PC-3 (cell line): ENCODE results near the gene DYNLRB2.
A peak's percentile ranks its signal among the peaks of the same experiment; 100 is the strongest.

Experiments used
- EZH2phosphoT487 ChIP-seq: fragments of 300-600 bp; sonication (generic); IDR thresholded peaks from 2 replicates; pipeline ENCODE4 v1.6.1; 2018; ENCODE audit warnings: mild to moderate bottlenecking, antibody characterized with exemption, low read length, borderline replicate concordance
- TF ChIP-seq, protein P1 (sequence below): fragments of 300-600 bp; sonication (generic); conservative IDR thresholded peaks from 2 replicates; pipeline ENCODE4 v1.5.1; 2017; ENCODE audit warnings: antibody characterized with exemption, low read depth, mild to moderate bottlenecking, low read length

DNA sequence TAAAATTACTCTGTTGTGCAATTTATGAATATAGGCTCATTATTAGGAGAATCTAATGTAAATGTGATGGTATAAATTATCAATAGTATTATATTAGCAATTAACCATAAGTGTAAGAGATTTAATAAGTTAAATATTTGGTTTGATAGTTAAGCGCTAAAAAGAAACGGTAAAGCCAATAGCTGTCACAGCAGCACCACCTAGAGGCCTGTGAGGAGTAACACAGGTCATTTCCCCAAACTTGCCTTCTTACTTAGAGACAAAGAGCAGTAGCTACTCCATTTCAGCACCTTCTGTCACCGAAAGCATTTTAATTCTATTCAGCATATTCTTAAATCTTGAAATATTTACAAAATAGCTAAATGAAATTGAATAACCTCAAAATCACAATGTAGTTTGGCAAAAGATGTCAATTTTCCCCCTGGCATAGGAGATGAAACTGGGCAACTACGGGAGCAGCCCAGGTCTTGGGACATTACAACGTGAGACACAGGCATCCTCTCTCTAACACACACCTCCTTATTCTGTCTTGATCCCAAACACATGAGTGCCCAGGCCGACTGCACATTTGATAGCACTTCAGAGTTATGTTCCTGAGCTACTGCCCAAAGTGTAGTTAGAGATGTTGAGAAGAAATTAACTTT lies 14.3 kb upstream of the DYNLRB2 start:
- TF ChIP-seq, protein P1, sequence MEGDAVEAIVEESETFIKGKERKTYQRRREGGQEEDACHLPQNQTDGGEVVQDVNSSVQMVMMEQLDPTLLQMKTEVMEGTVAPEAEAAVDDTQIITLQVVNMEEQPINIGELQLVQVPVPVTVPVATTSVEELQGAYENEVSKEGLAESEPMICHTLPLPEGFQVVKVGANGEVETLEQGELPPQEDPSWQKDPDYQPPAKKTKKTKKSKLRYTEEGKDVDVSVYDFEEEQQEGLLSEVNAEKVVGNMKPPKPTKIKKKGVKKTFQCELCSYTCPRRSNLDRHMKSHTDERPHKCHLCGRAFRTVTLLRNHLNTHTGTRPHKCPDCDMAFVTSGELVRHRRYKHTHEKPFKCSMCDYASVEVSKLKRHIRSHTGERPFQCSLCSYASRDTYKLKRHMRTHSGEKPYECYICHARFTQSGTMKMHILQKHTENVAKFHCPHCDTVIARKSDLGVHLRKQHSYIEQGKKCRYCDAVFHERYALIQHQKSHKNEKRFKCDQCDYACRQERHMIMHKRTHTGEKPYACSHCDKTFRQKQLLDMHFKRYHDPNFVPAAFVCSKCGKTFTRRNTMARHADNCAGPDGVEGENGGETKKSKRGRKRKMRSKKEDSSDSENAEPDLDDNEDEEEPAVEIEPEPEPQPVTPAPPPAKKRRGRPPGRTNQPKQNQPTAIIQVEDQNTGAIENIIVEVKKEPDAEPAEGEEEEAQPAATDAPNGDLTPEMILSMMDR: peak; percentile 75
- TF ChIP-seq EZH2phosphoT487: no peak
